Smooth muscle cell (in vitro differentiated cells): Measurements from ENCODE around the gene BDNF. TPM values are rescaled to one million over a fixed set of nuclear protein-coding genes. Genes with fewer than 3 reads are reported as not detected.

ENCODE experiments used
- DNase-seq: peaks from one replicate; lab custom pipeline; 2025; ENCODE audit not compliant: unreplicated experiment; lab: John Stamatoyannopoulos, UW
- H2AFZ ChIP-seq: fragments of 200-600 bp; sonication (generic); 2 replicates; pipeline ENCODE4 v1.6.0; 2016; ENCODE audit warnings: antibody characterized with exemption, low read depth, mild to moderate bottlenecking
- H3F3A ChIP-seq: fragments of 200-600 bp; sonication (generic); 2 replicates; pipeline ENCODE4 v1.6.0; 2017; ENCODE audit warnings: antibody characterized with exemption, low read depth
- H3K27ac ChIP-seq: fragments of 200-600 bp; sonication (generic); 2 replicates; pipeline ENCODE4 v1.5.1; 2016; ENCODE audit warnings: low read depth, mild to moderate bottlenecking
- H3K27me3 ChIP-seq: fragments of 200-600 bp; sonication (generic); 2 replicates; pipeline ENCODE4 v1.6.1; 2016; ENCODE audit warnings: low read depth, mild to moderate bottlenecking
- H3K36me3 ChIP-seq: fragments of 200-600 bp; sonication (generic); 2 replicates; pipeline ENCODE4 v1.5.1; 2016; ENCODE audit warnings: low read depth
- H3K4me1 ChIP-seq: fragments of 200-600 bp; sonication (generic); 2 replicates; pipeline ENCODE4 v1.5.1; 2016; ENCODE audit warnings: low read depth
- H3K4me2 ChIP-seq: fragments of 200-600 bp; sonication (generic); 2 replicates; pipeline ENCODE4 v1.6.0; 2016; ENCODE audit warnings: mild to moderate bottlenecking
- H3K4me3 ChIP-seq: fragments of 200-600 bp; sonication (generic); 2 replicates; pipeline ENCODE4 v1.5.1; 2016; ENCODE audit warnings: mild to moderate bottlenecking
- H3K79me2 ChIP-seq: fragments of 200-600 bp; sonication (generic); 2 replicates; pipeline ENCODE4 v1.6.0; 2016; ENCODE audit warnings: low read depth, mild to moderate bottlenecking
- H3K9ac ChIP-seq: fragments of 200-600 bp; sonication (generic); 2 replicates; pipeline ENCODE4 v1.6.0; 2016; ENCODE audit warnings: low read depth
- H3K9me3 ChIP-seq: fragments of 200-600 bp; sonication (generic); replicated peaks from 2 replicates; pipeline ENCODE4 v1.5.1; 2016; ENCODE audit warnings: low read depth
- H4K20me1 ChIP-seq: fragments of 200-600 bp; sonication (generic); 2 replicates; pipeline ENCODE4 v1.6.0; 2016; ENCODE audit warnings: low read depth
- WGBS: methylation state at CpG from one replicate; pipeline ENCODE4 v1.1.7; 2016; ENCODE audit warnings: low lambda C conversion rate; 5-methylcytosine and 5-hydroxymethylcytosine counted together
- polyA plus RNA-seq: library from polyadenylated mRNA; unstranded; fragments of >200 nt; fragmentation: Nextera tagmentation; extraction: Ambion mirVana; gene quantifications from 2 replicates; pipeline ENCODE4 v1.2.1, GENCODE V29; 2016
- total RNA-seq: library from RNA; depleted of rRNA; stranded (reverse); fragments of >200 nt; gene quantifications from 2 replicates; pipeline ENCODE4 v1.2.3, GENCODE V29; 2014
- TF ChIP-seq, protein P1 (sequence below): fragments of 200-600 bp; sonication (generic); IDR thresholded peaks from 2 replicates; pipeline ENCODE4 v1.5.1; 2017; ENCODE audit warnings: borderline replicate concordance, mild to moderate bottlenecking, antibody characterized with exemption; ENCODE audit not compliant: insufficient read depth, poor library complexity, severe bottlenecking

The BDNF gene
- total and polyA plus RNA-seq, 2 experiments from 2014 or later, result 5.6 to 8.2 TPM

DNA sequence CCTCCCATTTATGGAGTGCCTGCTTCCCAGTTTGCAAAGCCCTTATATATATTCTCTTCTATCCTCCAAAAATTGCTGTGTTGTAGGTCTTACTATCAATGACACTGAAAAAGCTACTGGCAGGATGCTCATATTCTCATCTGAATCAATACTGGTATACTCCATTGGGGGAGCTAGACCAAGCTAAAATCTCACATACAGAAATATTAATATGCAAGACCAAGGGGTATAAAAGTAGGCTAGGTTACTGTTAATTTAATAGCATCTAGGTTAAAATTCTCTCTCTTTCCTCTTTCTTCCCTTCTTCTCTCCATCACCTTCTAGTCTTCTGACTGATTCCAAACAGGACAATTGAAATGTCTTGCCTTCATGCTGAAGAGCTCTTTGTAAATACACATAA lies 17.1 kb upstream of the BDNF start:
- Histone ChIP-seq H2AFZ (no peak overlapping the region), H3K36me3 (no peaks in the 10 kb centered on the region), H4K20me1 (no peaks in the 10 kb centered on the region), H3K4me2 (peak overlapping the region; percentile 89), H3K9ac (no peak overlapping the region), H3K27ac (no peak overlapping the region), H3F3A (peaks cover 3% of the 10 kb centered on the region), H3K4me3 (no peak overlapping the region), H3K79me2 (no peaks in the 10 kb centered on the region), H3K4me1 (peaks cover 8% of the 10 kb centered on the region), H3K27me3 (peaks cover 27% of the 10 kb centered on the region), H3K9me3 (no peaks in the 10 kb centered on the region)
- no peak for DNase-seq
- TF ChIP-seq, protein P1, sequence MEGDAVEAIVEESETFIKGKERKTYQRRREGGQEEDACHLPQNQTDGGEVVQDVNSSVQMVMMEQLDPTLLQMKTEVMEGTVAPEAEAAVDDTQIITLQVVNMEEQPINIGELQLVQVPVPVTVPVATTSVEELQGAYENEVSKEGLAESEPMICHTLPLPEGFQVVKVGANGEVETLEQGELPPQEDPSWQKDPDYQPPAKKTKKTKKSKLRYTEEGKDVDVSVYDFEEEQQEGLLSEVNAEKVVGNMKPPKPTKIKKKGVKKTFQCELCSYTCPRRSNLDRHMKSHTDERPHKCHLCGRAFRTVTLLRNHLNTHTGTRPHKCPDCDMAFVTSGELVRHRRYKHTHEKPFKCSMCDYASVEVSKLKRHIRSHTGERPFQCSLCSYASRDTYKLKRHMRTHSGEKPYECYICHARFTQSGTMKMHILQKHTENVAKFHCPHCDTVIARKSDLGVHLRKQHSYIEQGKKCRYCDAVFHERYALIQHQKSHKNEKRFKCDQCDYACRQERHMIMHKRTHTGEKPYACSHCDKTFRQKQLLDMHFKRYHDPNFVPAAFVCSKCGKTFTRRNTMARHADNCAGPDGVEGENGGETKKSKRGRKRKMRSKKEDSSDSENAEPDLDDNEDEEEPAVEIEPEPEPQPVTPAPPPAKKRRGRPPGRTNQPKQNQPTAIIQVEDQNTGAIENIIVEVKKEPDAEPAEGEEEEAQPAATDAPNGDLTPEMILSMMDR, result peak; percentile 18

DNA sequence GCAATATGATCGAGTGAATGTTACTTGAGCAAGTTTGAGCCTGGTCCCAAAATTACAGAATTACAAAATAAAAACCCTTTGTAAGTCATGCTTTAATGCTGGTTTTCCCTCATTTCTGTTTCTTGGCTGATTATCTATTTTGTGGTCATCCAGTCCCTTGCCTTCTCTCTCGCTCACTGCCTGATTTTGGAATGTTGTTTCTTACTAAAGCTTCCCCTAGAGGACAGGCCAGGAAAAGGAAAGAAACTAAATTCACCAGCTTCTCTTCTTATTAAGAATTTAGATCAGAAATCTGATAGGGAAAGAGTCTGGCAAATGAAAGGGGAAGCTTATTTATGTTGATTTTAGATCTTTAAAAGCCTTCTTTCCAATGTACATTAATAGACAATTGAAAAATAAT lies 16.6 kb upstream of the BDNF start:
- no peak overlapping the region for H3K9ac ChIP-seq
- H4K20me1 ChIP-seq, result no peaks in the 10 kb centered on the region
- H2AFZ ChIP-seq, result no peak overlapping the region
- H3K4me2 ChIP-seq, result no peak overlapping the region
- peaks cover 3% of the 10 kb centered on the region for H3K4me1 ChIP-seq
- peaks cover 22% of the 10 kb centered on the region for H3K27me3 ChIP-seq
- H3K9me3 ChIP-seq, result no peaks in the 10 kb centered on the region
- DNase-seq, result no peak
- H3F3A ChIP-seq, result peaks cover 3% of the 10 kb centered on the region
- H3K4me3 ChIP-seq, result no peak overlapping the region
- H3K79me2 ChIP-seq, result no peaks in the 10 kb centered on the region
- TF ChIP-seq, protein P1, result peak; percentile 16
- H3K27ac ChIP-seq, result no peak overlapping the region
- H3K36me3 ChIP-seq, result no peaks in the 10 kb centered on the region
- 48% methylated on average over 2 of the region's 2 CpGs for WGBS

DNA sequence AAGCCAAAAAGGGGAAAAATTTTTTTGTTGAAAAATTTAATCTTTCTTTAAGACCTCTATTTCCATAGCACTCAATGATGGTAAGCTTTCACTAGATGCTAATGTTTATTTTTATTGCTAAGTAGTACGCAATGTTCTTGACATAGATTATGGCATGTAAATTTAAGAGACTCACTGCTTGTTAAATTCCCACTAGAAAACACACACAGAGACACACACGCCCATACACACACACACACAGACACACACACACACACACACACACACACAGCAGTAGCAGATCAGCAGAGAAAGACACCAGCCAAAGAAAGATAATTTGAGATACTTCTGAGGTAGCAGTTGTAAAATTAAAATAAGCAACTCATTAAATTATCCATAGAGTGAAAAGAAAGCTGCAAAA lies 16.0 kb upstream of the BDNF start:
- H3K4me1 ChIP-seq, result no peaks in the 10 kb centered on the region
- no peak overlapping the region for H3K4me2 ChIP-seq
- WGBS, result 68% methylated on average over 2 of the region's 2 CpGs

DNA sequence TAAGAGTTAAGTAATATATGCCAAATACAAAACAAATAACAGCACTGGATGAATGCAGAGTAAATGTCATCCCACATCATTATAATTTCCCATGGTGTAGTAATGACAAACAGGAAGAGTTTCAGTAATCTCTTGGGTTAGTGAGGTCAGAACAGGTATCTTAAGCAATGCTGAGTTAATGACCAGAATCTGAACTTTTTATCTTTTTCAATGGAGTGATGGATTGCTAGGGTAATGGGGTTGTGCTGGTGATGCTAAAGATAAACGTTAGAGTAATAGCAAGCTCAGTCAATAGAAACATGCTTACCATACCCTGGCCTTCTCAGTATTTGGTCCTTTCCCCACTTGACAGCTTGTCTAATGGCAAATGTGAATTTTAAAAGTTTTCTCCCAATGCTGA lies 11.5 kb upstream of the BDNF start:
- H3K27me3 ChIP-seq, result peaks cover 4% of the 10 kb centered on the region
- no peak overlapping the region for H2AFZ ChIP-seq
- H3K4me1 ChIP-seq, result no peaks in the 10 kb centered on the region
- TF ChIP-seq, protein P1, result no peak
- DNase-seq, result no peak
- no peaks in the 10 kb centered on the region for H3K79me2 ChIP-seq
- H3K9me3 ChIP-seq, result no peaks in the 10 kb centered on the region
- H3F3A ChIP-seq, result no peaks in the 10 kb centered on the region
- H3K36me3 ChIP-seq, result no peaks in the 10 kb centered on the region
- no peak overlapping the region for H3K4me3 ChIP-seq
- WGBS, result 43% methylated on average over 1 of the region's 1 CpG
- no peak overlapping the region for H3K4me2 ChIP-seq
- no peak overlapping the region for H3K9ac ChIP-seq
- no peak overlapping the region for H3K27ac ChIP-seq
- no peaks in the 10 kb centered on the region for H4K20me1 ChIP-seq

More for the DNA sequence above, 16.0 kb upstream of the BDNF start:
- Histone ChIP-seq H3K9me3 (no peaks in the 10 kb centered on the region), H3F3A (peaks cover 3% of the 10 kb centered on the region), H3K27me3 (peaks cover 17% of the 10 kb centered on the region), H3K4me3 (no peak overlapping the region), H3K27ac (no peak overlapping the region), H2AFZ (no peak overlapping the region), H3K9ac (no peak overlapping the region), H4K20me1 (no peaks in the 10 kb centered on the region), H3K79me2 (no peaks in the 10 kb centered on the region), H3K36me3 (no peaks in the 10 kb centered on the region)
- no peak for DNase-seq
- TF ChIP-seq, protein P1, result no peak
